Body of pancreas (tissue), 4 donors: ENCODE data around the gene SNTB2.

Source experiments
- CTCF ChIP-seq, 7 experiments: fragments of 450-650 bp in 4 of 7; fragments of 200-600 bp in 3 of 7; sonication (generic) in 3 of 7; IDR thresholded peaks; one replicate each; pipeline ENCODE4 v1.5.1; 2016 to 2019; ENCODE audit warnings: antibody characterized with exemption in 7 of 7
- POLR2A ChIP-seq, 3 donors: fragments of 450-650 bp; IDR thresholded peaks; one replicate each; pipeline ENCODE4 v1.6.1; 2016; ENCODE audit warnings: antibody characterized with exemption in 3 of 3, mild to moderate bottlenecking in 2 of 3

GRCh38 chr16:69294051-69294450 lies 107.1 kb downstream of the SNTB2 start:
- TF ChIP-seq POLR2A (IDR thresholded peaks at IDR 0.05) (no peak), CTCF (IDR thresholded peaks at IDR 0.05) (no peak)
